ENCODE data around the gene FAM107A.

- TF ChIP-seq POLR2AphosphoS5 (IDR thresholded peaks at IDR 0.05) (no peak), CTCF (IDR thresholded peaks at IDR 0.05; ENCODE audit: poor library complexity, severe bottlenecking) (no peak), EP300 (conservative IDR thresholded peaks at IDR 0.05; ENCODE audit: poor library complexity, severe bottlenecking) (no peak), EZH2 (IDR thresholded peaks at IDR 0.05; ENCODE audit: borderline replicate concordance, insufficient read depth, low read length, poor library complexity, severe bottlenecking) (no peak), RAD21 (conservative IDR thresholded peaks at IDR 0.05) (no peak), SMC3 (conservative IDR thresholded peaks at IDR 0.05; ENCODE audit: poor library complexity) (no peak)
These were observed 7.7 kb downstream of the FAM107A start for GRCh38 chr3:58569287-58570001.

Measured in neural cell (in vitro differentiated cells).